ENCODE results near the gene PDZD2. TPM values are rescaled to one million over a fixed set of nuclear protein-coding genes. Genes with fewer than 3 reads are reported as not detected.

Gene PDZD2
- total RNA-seq, 2 experiments from 2014 or later, result 1.3 to 1.8 TPM

DNA sequence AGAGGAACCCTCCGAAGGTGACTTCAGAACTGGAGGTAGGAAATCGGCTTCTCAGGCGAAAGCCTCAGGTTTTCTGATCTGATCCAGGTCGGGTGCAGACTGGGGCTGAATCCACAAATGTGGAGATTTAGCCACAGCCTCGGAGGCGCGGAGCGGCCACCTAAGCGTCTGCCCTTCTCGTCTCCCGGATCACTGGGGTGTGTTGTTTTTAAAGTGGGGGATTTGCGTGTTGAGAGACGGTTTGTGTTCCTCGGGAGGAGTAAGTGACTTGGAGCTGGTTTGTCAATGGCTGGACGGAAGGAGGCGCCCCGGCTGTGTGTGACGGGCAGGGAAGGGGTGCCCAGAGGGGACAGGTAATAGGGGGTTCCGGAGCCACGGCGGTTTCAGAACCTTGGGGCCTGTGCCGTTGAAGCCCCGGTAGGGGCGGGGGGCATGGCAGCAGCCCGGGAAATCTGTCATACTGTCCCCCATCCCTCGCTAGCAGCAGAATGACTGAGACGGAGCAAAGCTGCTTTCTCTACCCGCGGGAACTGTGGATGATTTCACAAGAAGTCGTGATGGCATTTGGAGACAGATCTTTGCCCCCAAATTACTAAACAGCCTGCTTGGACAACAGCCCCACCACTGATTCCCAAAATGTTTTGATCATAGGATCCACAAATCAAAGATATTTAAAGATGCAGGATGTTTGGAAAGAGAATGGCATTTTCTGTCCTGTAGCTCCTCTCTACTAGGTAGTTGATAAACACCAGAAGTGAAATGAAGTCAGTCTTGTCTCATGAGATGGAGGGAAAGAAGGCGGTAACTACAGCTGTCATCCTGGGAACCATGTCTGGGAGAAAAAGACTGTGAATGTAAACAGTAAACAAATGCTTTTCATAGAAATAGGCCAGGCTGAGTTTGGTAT lies 216.5 kb downstream of the PDZD2 start:
- Histone ChIP-seq H3K9me3 (ENCODE audit: control insufficient read depth in 1 of 2, insufficient read depth in 1 of 2, low read length in 2 of 2) (peaks cover 17 to 20% of the 10 kb centered on the region in 2 experiments), H3K36me3 (ENCODE audit: insufficient read depth, low read length) (no peaks in the 10 kb centered on the region), H3K27ac (ENCODE audit: low read depth in 1 of 2, low read length in 2 of 2) (no peak overlapping the region), H3K27me3 (ENCODE audit: control insufficient read depth in 1 of 2, insufficient read depth in 2 of 2, low read length in 2 of 2) (peaks cover 24% of the 10 kb centered on the region in 2 experiments), H3K4me3 (ENCODE audit: low read length) (peak overlapping the region; percentile 48), H3K4me1 (ENCODE audit: insufficient read depth, low read length) (peaks cover 18% of the 10 kb centered on the region)
- Mint-ChIP-seq H3K4me1 (ENCODE audit: low read depth) (peaks cover 31% of the 10 kb centered on the region), H3K27me3 (peaks cover 23% of the 10 kb centered on the region), H3K27ac (peak overlapping the region; percentile 81), H3K36me3 (ENCODE audit: low read depth) (peaks cover 26% of the 10 kb centered on the region), H3K4me3 (peak overlapping the region; percentile 90), H3K9me3 (peaks cover 5% of the 10 kb centered on the region)
- DNase-seq (peak in 8 of 14 experiments; percentile 15 to 63 (median 34)), ATAC-seq (ENCODE audit: poor library complexity) (peak; percentile 72)
- CTCF ChIA-PET, result interaction anchor here (0.9 to 1.2 kb wide), 3 partner anchors 12 to 221 kb away, joined by 3 read pairs; no protein-coding TSS in a partner anchor
- POLR2A ChIA-PET, result interaction anchor here (0.6 to 3.1 kb wide), 7 partner anchors 9 to 318 kb away, joined by 3 to 48 read pairs (median 4); no protein-coding TSS in a partner anchor
- intact Hi-C loops (cut with DNase I, micrococcal nuclease), result loop anchor here (1.0 to 10.0 kb wide), 2 partner anchors 219 to 221 kb away; no protein-coding TSS in a partner anchor
- TF ChIP-seq, protein P1, sequence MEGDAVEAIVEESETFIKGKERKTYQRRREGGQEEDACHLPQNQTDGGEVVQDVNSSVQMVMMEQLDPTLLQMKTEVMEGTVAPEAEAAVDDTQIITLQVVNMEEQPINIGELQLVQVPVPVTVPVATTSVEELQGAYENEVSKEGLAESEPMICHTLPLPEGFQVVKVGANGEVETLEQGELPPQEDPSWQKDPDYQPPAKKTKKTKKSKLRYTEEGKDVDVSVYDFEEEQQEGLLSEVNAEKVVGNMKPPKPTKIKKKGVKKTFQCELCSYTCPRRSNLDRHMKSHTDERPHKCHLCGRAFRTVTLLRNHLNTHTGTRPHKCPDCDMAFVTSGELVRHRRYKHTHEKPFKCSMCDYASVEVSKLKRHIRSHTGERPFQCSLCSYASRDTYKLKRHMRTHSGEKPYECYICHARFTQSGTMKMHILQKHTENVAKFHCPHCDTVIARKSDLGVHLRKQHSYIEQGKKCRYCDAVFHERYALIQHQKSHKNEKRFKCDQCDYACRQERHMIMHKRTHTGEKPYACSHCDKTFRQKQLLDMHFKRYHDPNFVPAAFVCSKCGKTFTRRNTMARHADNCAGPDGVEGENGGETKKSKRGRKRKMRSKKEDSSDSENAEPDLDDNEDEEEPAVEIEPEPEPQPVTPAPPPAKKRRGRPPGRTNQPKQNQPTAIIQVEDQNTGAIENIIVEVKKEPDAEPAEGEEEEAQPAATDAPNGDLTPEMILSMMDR (IDR thresholded peaks at IDR 0.05), result peak; percentile 17

DNA sequence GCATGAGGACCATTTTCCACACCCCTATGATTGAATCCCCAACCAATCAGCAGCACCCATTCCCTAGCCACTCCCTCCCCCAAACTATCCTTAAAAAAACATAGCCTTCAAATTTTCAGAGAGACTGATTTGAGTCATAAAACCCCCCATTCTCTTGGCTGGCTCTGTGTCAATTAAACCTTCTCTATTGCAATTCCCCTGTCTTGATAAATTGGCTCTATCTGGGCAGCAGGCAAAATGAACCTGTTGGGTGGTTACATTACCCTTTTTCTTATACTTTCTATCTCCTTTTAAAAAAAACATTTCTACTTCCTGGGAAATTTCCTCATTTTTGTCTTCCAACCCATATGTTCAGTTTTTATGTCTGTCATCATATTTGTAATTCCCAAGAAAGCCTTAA lies 220.2 kb downstream of the PDZD2 start:
- Mint-ChIP-seq H3K27ac (no peak overlapping the region), H3K4me1 (ENCODE audit: low read depth) (peaks cover 48% of the 10 kb centered on the region), H3K36me3 (ENCODE audit: low read depth) (peaks cover 35% of the 10 kb centered on the region), H3K9me3 (peaks cover 5% of the 10 kb centered on the region), H3K4me3 (no peak overlapping the region), H3K27me3 (peaks cover 20% of the 10 kb centered on the region)
- TF ChIP-seq, protein P1 (IDR thresholded peaks at IDR 0.05), result no peak
- ChIA-PET CTCF (no interaction called here), POLR2A (no interaction called here)
- DNase-seq (no peak), ATAC-seq (ENCODE audit: poor library complexity) (no peak)
- peaks cover 13 to 22% of the 10 kb centered on the region in 2 experiments for H3K27me3 ChIP-seq (ENCODE audit: control insufficient read depth in 1 of 2, insufficient read depth in 2 of 2, low read length in 2 of 2)
- peaks cover 17 to 24% of the 10 kb centered on the region in 2 experiments for H3K9me3 ChIP-seq (ENCODE audit: control insufficient read depth in 1 of 2, insufficient read depth in 1 of 2, low read length in 2 of 2)
- H3K36me3 ChIP-seq (ENCODE audit: insufficient read depth, low read length), result no peaks in the 10 kb centered on the region
- H3K27ac ChIP-seq (ENCODE audit: low read depth in 1 of 2, low read length in 2 of 2), result no peak overlapping the region
- H3K4me3 ChIP-seq (ENCODE audit: low read length), result no peak overlapping the region
- intact Hi-C loops (cut with DNase I, micrococcal nuclease), result loop anchor here in 1 of 2 experiments (10.0 kb wide), 1 partner anchor 216 kb away; no protein-coding TSS in a partner anchor
- H3K4me1 ChIP-seq (ENCODE audit: insufficient read depth, low read length), result peaks cover 22% of the 10 kb centered on the region

DNA sequence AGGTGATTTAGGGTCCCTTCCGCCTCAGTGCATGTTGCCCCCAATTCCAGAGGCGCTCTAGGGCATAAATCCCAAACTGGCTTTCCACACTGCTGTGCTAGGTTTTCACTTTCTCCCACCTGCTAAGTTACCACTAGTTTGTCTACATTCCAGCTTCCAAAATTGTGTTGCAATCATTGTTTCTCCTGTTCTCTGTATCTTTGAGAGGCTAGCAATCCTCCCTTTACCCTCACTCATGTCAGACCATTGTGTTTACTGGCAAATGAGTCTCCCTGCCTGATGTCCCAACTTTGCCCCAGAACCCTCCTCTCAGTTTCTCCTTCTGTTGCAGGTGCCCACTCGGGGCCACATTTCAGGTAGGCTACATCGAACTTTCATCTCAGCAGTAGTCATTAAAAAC lies 221.3 kb downstream of the PDZD2 start:
- H3K27ac ChIP-seq (ENCODE audit: low read depth in 1 of 2, low read length in 2 of 2), result no peak overlapping the region
- ATAC-seq (ENCODE audit: poor library complexity) (no peak), DNase-seq (no peak)
- peak overlapping the region; percentile 72 for H3K27ac Mint-ChIP-seq
- H3K27me3 Mint-ChIP-seq, result peaks cover 12% of the 10 kb centered on the region
- peaks cover 16 to 17% of the 10 kb centered on the region in 2 experiments for H3K9me3 ChIP-seq (ENCODE audit: control insufficient read depth in 1 of 2, insufficient read depth in 1 of 2, low read length in 2 of 2)
- H3K4me3 ChIP-seq (ENCODE audit: low read length), result no peak overlapping the region
- peaks cover 5 to 12% of the 10 kb centered on the region in 2 experiments for H3K27me3 ChIP-seq (ENCODE audit: control insufficient read depth in 1 of 2, insufficient read depth in 2 of 2, low read length in 2 of 2)
- intact Hi-C loops (cut with DNase I, micrococcal nuclease), result no loop called here
- POLR2A ChIA-PET, result no interaction called here
- CTCF ChIA-PET, result no interaction called here
- H3K4me3 Mint-ChIP-seq, result no peak overlapping the region
- no peaks in the 10 kb centered on the region for H3K36me3 ChIP-seq (ENCODE audit: insufficient read depth, low read length)
- peaks cover 47% of the 10 kb centered on the region for H3K4me1 Mint-ChIP-seq (ENCODE audit: low read depth)
- H3K4me1 ChIP-seq (ENCODE audit: insufficient read depth, low read length), result peaks cover 10% of the 10 kb centered on the region
- H3K36me3 Mint-ChIP-seq (ENCODE audit: low read depth), result peaks cover 32% of the 10 kb centered on the region
- TF ChIP-seq, protein P1 (IDR thresholded peaks at IDR 0.05), result no peak
- H3K9me3 Mint-ChIP-seq, result peaks cover 5% of the 10 kb centered on the region
